Measurements from ENCODE around the gene LBR. TPM values are rescaled to one million over a fixed set of nuclear protein-coding genes. Genes with fewer than 3 reads are reported as not detected.
A peak's percentile ranks its signal among the peaks of the same experiment; 100 is the strongest.
"Not testable (repeated sequence)": the region's sequence is repeated elsewhere in the genome, so short reads cannot be mapped to it uniquely, and the experiment has no call there.

LBR gene
- total RNA-seq: 51.7 and 92.0 TPM in 2 replicates

DNA sequence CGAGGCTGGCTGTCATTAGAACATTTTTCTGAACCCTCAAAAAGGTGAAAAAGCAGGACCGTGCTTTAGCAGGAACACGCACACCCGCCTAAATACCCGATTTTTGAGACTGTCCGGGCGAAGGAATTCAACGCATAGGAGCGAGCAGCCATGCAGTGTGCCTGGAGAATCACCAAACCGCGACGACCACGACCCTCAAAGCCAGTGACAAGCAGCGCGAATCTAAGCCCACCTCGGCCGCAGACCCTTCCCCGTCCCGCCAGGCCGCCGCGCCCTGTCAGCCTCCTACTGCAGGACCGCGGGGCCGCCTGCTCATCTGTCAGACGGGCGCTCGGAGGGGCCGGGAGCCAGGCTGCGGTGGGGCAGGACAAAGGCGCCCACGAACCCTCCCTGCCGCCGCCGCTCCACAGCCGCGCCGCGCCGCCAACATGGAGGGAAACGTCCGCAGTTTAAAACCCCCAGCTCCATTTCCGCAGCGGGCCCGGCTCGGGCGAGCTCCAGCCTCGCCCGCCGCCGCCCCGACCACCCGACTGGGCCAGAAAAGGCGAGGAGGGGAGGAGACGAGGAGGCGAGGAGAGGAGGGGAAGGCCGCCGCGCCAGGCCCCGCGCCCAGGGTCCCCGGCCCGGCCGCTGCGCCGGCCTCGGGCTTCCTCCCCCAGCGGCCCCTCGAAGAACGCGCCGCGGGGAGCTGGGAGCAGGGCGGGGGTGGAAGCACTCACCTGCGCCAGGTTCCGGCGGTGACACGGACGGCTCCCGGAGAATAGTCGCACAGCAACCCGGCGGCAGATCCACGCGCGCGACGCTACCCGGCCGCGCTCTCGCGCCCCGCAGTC is at the start of gene LBR:
LBR (minus strand) TSS at position 804 of the 833 bp plus-strand sequence. CDS start 3,963 bp downstream, outside the sequence.
- no peak for DNase-seq (ENCODE audit: low read depth)
- TF ChIP-seq, protein P1, sequence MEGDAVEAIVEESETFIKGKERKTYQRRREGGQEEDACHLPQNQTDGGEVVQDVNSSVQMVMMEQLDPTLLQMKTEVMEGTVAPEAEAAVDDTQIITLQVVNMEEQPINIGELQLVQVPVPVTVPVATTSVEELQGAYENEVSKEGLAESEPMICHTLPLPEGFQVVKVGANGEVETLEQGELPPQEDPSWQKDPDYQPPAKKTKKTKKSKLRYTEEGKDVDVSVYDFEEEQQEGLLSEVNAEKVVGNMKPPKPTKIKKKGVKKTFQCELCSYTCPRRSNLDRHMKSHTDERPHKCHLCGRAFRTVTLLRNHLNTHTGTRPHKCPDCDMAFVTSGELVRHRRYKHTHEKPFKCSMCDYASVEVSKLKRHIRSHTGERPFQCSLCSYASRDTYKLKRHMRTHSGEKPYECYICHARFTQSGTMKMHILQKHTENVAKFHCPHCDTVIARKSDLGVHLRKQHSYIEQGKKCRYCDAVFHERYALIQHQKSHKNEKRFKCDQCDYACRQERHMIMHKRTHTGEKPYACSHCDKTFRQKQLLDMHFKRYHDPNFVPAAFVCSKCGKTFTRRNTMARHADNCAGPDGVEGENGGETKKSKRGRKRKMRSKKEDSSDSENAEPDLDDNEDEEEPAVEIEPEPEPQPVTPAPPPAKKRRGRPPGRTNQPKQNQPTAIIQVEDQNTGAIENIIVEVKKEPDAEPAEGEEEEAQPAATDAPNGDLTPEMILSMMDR (conservative IDR thresholded peaks at IDR 0.05; ENCODE audit: low read depth, low read length): no peak

DNA sequence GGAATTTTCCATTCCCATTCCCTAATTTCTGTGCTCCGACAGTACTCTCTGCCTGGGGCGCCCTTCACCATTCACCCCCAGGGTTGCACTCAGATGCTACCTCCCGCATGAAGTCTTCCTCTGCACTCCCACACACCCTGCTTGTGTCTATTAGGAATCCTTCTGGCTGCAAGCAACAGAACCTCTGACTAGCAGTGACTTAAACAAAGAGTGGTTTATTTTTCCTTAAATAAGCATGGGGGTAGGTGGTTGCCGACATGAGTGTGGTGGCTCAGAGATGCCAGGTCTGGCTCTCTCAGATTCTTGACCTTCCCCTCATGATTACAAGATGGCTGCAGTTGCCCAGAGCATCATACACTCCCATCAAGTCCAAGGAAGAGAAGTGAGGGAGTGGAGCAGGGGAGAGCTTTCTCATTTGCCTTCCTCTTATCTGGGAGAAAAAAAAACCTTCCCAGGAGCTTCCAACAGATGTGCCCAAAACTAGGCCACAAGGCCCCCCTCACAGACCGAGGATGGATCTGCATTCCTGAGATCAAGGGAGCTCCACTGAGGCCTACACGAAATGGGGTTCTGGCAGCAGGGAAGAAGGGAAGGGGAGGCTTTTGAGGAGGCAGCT is 49.6 kb upstream of the LBR start:
- TF ChIP-seq, protein P1 (conservative IDR thresholded peaks at IDR 0.05; ENCODE audit: low read depth, low read length): no peak
- no peak for DNase-seq (ENCODE audit: low read depth)
- H3K4me3 ChIP-seq (ENCODE audit: low read depth, low read length): no peak overlapping the region

More for the DNA sequence above, at the start of gene LBR:
- H3K4me3 ChIP-seq (ENCODE audit: low read depth, low read length): peak within 1 kb of the TSS; percentile 86

DNA sequence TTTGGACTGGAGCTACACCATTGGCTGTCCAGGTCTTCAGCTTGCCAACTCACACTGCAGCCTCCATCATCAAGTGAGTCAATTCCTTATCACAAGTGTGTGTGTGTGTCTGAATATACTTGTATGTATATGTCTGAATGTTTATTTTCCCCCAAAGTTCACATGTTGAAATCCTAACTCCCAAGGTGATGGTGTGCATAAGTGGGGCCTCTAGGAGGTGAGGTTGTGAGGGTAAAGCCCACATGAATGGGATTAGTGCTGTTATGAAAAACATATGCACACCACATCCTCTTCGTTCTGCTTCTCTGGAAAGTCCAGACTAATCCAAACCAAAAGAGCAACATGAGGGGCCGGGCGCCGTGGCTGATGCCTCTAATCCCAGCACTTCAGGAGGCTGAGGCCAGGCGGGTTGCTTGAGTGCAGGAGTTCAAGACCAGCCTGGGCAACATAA is 48.7 kb upstream of the LBR start:
- TF ChIP-seq, protein P1 (conservative IDR thresholded peaks at IDR 0.05; ENCODE audit: low read depth, low read length): no peak
- DNase-seq (ENCODE audit: low read depth): no peak
- no peak overlapping the region for H3K4me3 ChIP-seq (ENCODE audit: low read depth, low read length)

DNA sequence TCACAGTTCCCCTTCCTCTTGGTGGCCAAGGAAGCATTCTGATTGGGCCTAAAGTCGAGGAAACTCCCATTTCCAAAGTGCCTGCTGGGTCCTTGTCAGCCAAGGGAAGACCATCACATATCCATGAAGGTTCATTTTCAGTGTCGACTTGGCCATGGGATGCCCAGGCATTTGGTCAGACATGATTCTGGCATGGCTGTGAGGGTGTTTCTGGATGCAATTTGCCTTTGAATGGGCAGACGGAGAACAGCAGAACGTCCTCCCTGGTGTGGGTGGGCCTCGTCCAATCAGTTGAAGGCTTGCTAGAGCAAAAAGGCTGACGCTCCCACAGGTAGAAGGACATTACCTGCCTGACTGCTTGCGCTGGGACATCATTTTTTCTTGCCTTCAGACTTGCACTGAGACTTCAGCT is 48.3 kb upstream of the LBR start:
- no peak overlapping the region for H3K4me3 ChIP-seq (ENCODE audit: low read depth, low read length)
- TF ChIP-seq, protein P1 (conservative IDR thresholded peaks at IDR 0.05; ENCODE audit: low read depth, low read length): no peak
- DNase-seq (ENCODE audit: low read depth): no peak

DNA sequence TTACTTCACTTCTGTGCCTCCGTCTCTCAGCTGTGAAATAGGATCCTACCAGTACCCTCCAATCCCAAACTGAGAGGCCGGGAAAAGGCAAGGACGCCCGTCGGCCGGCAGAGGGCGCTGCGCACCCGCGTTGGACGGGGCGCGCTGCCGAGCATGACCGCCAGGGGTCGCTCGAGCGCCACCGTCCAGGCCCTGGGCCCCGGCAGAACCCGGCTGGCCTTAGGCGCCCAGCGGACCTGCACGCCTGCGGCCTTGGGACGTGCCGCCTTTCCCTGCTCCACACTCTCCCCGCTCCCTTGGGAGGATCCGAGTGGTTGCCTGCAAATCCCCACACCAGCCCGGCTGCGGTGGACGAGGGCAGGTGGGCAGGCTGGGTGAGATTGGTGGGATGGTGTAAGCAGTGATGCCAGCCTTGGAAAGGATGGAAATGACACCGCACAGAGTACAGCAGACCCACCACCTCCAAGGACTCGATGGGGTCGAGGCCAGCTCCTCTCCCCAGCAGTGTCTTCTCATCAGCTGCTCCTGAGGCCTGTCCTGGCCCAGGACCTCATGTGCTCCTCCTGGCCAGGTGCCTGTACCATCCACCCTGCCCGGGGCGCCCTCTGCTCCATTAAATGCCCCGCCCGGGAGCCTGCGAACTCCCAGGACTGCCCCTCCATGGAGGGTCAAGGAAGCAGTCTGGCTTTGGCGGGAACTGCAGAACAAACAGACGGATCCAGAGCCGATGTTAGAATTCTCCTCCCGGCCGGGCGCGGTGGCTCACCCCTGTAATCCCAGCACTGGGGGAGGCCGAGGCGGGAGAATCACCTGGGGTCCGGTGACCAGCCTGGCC is 47.4 kb upstream of the LBR start:
- TF ChIP-seq, protein P1 (conservative IDR thresholded peaks at IDR 0.05; ENCODE audit: low read depth, low read length): peak; percentile 100
- no peak for DNase-seq (ENCODE audit: low read depth)
- H3K4me3 ChIP-seq (ENCODE audit: low read depth, low read length): peak overlapping the region; percentile 18

DNA sequence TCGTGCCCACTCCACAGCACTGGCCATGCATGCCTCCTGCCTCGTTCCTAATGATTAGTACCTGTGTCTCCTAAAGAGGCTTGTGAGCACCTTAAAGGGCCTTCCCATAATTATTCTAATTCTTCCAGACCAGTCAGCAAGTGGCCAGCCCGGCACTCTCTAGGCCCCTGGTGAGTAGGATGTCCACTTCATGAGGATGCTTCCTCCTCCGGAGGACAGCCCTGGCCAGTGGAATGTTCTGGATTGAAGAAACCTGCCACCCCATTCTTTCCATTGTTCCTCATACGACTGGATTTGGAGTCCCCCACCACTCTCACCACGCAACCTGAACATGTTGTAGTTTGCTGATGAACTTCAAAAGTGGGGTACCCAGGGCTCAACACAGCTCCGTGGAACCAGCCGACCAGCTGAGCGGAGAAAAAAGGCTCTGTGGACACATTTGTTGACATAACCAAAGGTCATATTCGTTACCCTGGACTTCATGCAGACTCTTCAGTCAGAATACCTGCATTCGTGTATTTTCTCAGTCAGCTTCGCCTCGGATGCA is 46.7 kb upstream of the LBR start:
- TF ChIP-seq, protein P1 (conservative IDR thresholded peaks at IDR 0.05; ENCODE audit: low read depth, low read length): no peak
- DNase-seq (ENCODE audit: low read depth): no peak

DNA sequence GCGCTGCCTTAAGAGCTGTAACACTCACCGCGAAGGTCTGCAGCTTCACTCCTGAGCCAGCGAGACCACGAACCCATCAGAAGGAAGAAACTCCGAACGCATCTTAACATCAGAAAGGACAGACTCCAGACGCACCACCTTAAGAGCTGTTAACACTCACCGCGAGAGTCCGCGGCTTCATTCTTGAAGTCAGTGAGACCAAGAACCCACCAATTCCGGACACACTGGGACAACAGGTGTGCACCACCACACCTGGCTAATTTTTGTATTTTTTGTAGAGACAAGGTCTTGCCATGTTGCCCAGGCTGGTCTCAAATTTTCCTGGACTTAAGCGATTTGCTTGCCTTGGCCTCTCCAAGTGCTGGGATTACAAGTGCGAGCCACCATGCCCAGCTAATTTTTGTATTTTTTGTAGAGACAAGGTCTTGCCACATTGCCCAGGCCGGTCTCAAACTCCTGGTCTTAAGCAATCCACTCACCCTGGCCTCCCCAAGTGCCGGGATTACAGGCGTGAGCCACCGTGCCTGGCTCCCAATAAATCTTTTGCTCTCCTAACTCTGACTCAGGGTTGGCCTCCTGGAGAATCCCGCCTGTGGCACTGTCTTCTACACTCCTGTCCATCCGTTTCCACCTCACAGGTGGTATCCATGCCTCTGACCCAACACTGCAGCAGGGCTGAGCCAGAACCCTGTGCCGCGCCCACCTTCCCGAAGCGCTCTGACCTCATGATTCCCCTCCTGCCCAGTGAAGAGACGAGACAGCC is 46.0 kb upstream of the LBR start:
- DNase-seq (ENCODE audit: low read depth); H3K4me3 ChIP-seq (ENCODE audit: low read depth, low read length): not testable (repeated sequence)

More for the DNA sequence above, 46.7 kb upstream of the LBR start:
- no peak overlapping the region for H3K4me3 ChIP-seq (ENCODE audit: low read depth, low read length)

DNA sequence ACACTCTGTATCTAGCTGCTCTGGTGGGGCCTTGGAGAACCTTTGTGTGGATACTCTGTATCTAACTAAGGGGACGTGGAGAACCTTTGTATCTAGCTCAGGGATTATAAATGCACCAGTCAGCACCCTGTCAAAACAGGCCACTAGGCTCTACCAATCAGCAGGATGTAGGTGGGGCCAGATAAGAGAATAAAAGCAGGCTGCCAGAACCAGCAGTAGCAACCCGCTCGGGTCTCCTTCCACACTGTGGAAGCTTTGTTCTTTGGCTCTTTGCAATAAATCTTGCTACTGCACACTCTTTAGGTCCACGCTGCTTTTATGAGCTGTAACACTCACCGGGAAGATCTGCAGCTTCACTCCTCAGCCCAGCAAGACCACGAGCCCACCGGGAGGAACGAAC is 45.4 kb upstream of the LBR start:
- H3K4me3 ChIP-seq (ENCODE audit: low read depth, low read length); DNase-seq (ENCODE audit: low read depth): not testable (repeated sequence)
